Neuronal stem cell (in vitro differentiated cells): Measurements from ENCODE around the gene AHR.

Source experiments
- DNase-seq: peaks from one replicate; pipeline ENCODE4 v3.0.0-alpha.2; 2013; ENCODE audit warnings: low spot score
- H2AFZ ChIP-seq: one replicate; pipeline ENCODE4 v1.6.1; 2013; ENCODE audit warnings: mild to moderate bottlenecking, low read length, inconsistent platforms
- H2AK5ac ChIP-seq: 2 replicates; pipeline ENCODE4 v1.6.1; 2013; ENCODE audit warnings: low read depth, mild to moderate bottlenecking, inconsistent platforms, low read length, moderate library complexity, mixed read lengths
- H2BK120ac ChIP-seq: 2 replicates; pipeline ENCODE4 v1.6.1; 2013; ENCODE audit warnings: low read depth, mild to moderate bottlenecking, inconsistent platforms, low read length, moderate library complexity, mixed read lengths
- H2BK12ac ChIP-seq: one replicate; pipeline ENCODE4 v1.6.1; 2013; ENCODE audit warnings: low read length, inconsistent platforms
- H2BK15ac ChIP-seq: 2 replicates; pipeline ENCODE4 v1.6.1; 2013; ENCODE audit warnings: mild to moderate bottlenecking, low read length, inconsistent platforms, mixed read lengths
- H2BK5ac ChIP-seq: one replicate; pipeline ENCODE4 v1.6.1; 2013; ENCODE audit warnings: inconsistent platforms, mild to moderate bottlenecking, low read length, moderate library complexity
- H3K14ac ChIP-seq: one replicate; pipeline ENCODE4 v1.6.1; 2013; ENCODE audit warnings: low read length, inconsistent platforms
- H3K18ac ChIP-seq: 2 replicates; pipeline ENCODE4 v1.6.1; 2013; ENCODE audit warnings: low read length, inconsistent platforms
- H3K23ac ChIP-seq: 2 replicates; pipeline ENCODE4 v1.6.1; 2013; ENCODE audit warnings: low read depth, mild to moderate bottlenecking, mixed read lengths, low read length, inconsistent platforms; ENCODE audit not compliant: poor library complexity
- H3K27ac ChIP-seq: replicated peaks from 3 replicates; pipeline ENCODE4 v1.5.1; 2013; ENCODE audit warnings: low read length, inconsistent platforms
- H3K27me3 ChIP-seq, 3 experiments: 2 replicates each; pipeline ENCODE4 v1.6.1; 2013; ENCODE audit warnings: low read length in 3 of 3, mild to moderate bottlenecking in 2 of 3, inconsistent platforms in 1 of 3, low read depth in 1 of 3, mixed read lengths in 1 of 3, moderate library complexity in 1 of 3; ENCODE audit not compliant: control insufficient read depth in 3 of 3, insufficient read depth in 3 of 3
- H3K36me3 ChIP-seq, 2 donors: replicated peaks in 1 of 2; 2 replicates each; pipeline ENCODE4 v1.6.1; 2013; ENCODE audit warnings: low read length in 2 of 2; ENCODE audit not compliant: control insufficient read depth in 2 of 2, insufficient read depth in 2 of 2
- H3K4ac ChIP-seq: 2 replicates; pipeline ENCODE4 v1.6.1; 2013; ENCODE audit warnings: inconsistent platforms, mild to moderate bottlenecking, low read length, moderate library complexity
- H3K4me1 ChIP-seq, 2 donors: 1 replicate in 1 of 2; 2 replicates in 1 of 2; pipeline ENCODE4 v1.6.1; 2013; ENCODE audit warnings: low read length in 2 of 2, low read depth in 1 of 2; ENCODE audit not compliant: control insufficient read depth in 2 of 2, insufficient read depth in 1 of 2
- H3K4me2 ChIP-seq: one replicate; pipeline ENCODE4 v1.6.1; 2013; ENCODE audit warnings: mild to moderate bottlenecking, low read length, inconsistent platforms; ENCODE audit not compliant: insufficient read depth, poor library complexity, severe bottlenecking
- H3K4me3 ChIP-seq, 2 donors: 2 replicates each; pipeline ENCODE4 v1.5.1; 2013; ENCODE audit warnings: low read length in 2 of 2, mild to moderate bottlenecking in 2 of 2, inconsistent platforms in 1 of 2, moderate library complexity in 1 of 2
- H3K79me1 ChIP-seq: one replicate; pipeline ENCODE4 v1.6.1; 2013; ENCODE audit warnings: low read depth, mild to moderate bottlenecking, inconsistent platforms, low read length, moderate library complexity
- H3K9ac ChIP-seq: one replicate; pipeline ENCODE4 v1.6.1; 2013; ENCODE audit warnings: mild to moderate bottlenecking, low read depth, low read length, inconsistent platforms; ENCODE audit not compliant: poor library complexity
- H3K9me3 ChIP-seq, 2 donors: replicated peaks in 1 of 2; 2 replicates each; pipeline versions ENCODE3 to v1.6.1; 2013; ENCODE audit warnings: low read length in 2 of 2, mild to moderate bottlenecking in 2 of 2, inconsistent platforms in 1 of 2, low read depth in 1 of 2, mixed read lengths in 1 of 2, moderate library complexity in 1 of 2; ENCODE audit not compliant: control insufficient read depth in 2 of 2, insufficient read depth in 1 of 2
- H4K8ac ChIP-seq: one replicate; pipeline ENCODE4 v1.6.1; 2013; ENCODE audit warnings: low read depth, mild to moderate bottlenecking, inconsistent platforms, low read length, moderate library complexity
- H4K91ac ChIP-seq: one replicate; pipeline ENCODE4 v1.6.1; 2013; ENCODE audit warnings: low read length, low read depth, mild to moderate bottlenecking, inconsistent platforms; ENCODE audit not compliant: poor library complexity
- WGBS, 2 donors: extraction: QIAGEN DNeasy Blood & Tissue Kit; methylation state at CpG; one replicate each; pipeline ENCODE4 v1.1.7; 2013; ENCODE audit warnings: missing lambda C conversion rate in 2 of 2, mixed read lengths in 1 of 2; ENCODE audit not compliant: insufficient read length in 2 of 2, insufficient replicate concordance in 1 of 2; ENCODE audit errors: extremely low coverage in 2 of 2; 5-methylcytosine and 5-hydroxymethylcytosine counted together

Gene AHR

GRCh38 chr7:17313194-17313593 lies 14.7 kb downstream of the AHR start:
- H2BK15ac ChIP-seq, result no peak overlapping the region
- H4K91ac ChIP-seq, result no peak overlapping the region
- H3K79me1 ChIP-seq, result no peaks in the 10 kb centered on the region
- no peak for DNase-seq
- no peak overlapping the region for H2AK5ac ChIP-seq
- no peaks in the 10 kb centered on the region for H3K9me3 ChIP-seq
- H3K9ac ChIP-seq, result no peak overlapping the region
- H3K4me2 ChIP-seq, result no peak overlapping the region
- H3K14ac ChIP-seq, result no peak overlapping the region
- no peak overlapping the region for H3K4ac ChIP-seq
- peaks cover 0 to 7% of the 10 kb centered on the region in 2 donors for H3K36me3 ChIP-seq
- H2BK5ac ChIP-seq, result no peak overlapping the region
- H3K4me1 ChIP-seq, result no peaks in the 10 kb centered on the region
- H3K4me3 ChIP-seq, result no peak overlapping the region
- no peak overlapping the region for H2BK120ac ChIP-seq
- H4K8ac ChIP-seq, result no peak overlapping the region
- H3K23ac ChIP-seq, result no peak overlapping the region
- no peak overlapping the region for H3K27ac ChIP-seq
- H2AFZ ChIP-seq, result no peak overlapping the region
- H3K27me3 ChIP-seq, result no peaks in the 10 kb centered on the region
- WGBS, 2 donors, result no CpG with 5 or more reads among the region's 5 CpGs
- no peak overlapping the region for H2BK12ac ChIP-seq
- H3K18ac ChIP-seq, result no peak overlapping the region

GRCh38 chr7:17315974-17316373 lies 17.5 kb downstream of the AHR start:
- Histone ChIP-seq H3K18ac (no peak overlapping the region), H2AFZ (no peak overlapping the region), H3K79me1 (no peaks in the 10 kb centered on the region), H3K27me3 (no peaks in the 10 kb centered on the region), H3K14ac (no peak overlapping the region), H3K4me2 (no peak overlapping the region), H3K36me3 (peaks cover 0 to 5% of the 10 kb centered on the region in 2 donors), H2BK15ac (no peak overlapping the region), H2AK5ac (no peak overlapping the region), H3K4ac (no peak overlapping the region), H3K23ac (no peak overlapping the region), H4K8ac (no peak overlapping the region), H2BK5ac (no peak overlapping the region), H3K27ac (no peak overlapping the region), H2BK120ac (no peak overlapping the region), H4K91ac (no peak overlapping the region), H3K9ac (no peak overlapping the region), H3K4me1 (peaks cover 0 to 4% of the 10 kb centered on the region in 2 donors), H2BK12ac (no peak overlapping the region), H3K4me3 (no peak overlapping the region), H3K9me3 (no peaks in the 10 kb centered on the region)
- DNase-seq, result no peak

- no peak overlapping the region for H3K27ac ChIP-seq
Observed at GRCh38 chr7:17318146-17318545, 19.7 kb downstream of the AHR start.

GRCh38 chr7:17319164-17320101 lies 21.0 kb downstream of the AHR start:
- no peak overlapping the region for H2BK5ac ChIP-seq
- DNase-seq, result no peak

More at GRCh38 chr7:17318146-17318545, 19.7 kb downstream of the AHR start:
- Histone ChIP-seq H2BK15ac (no peak overlapping the region), H4K91ac (no peak overlapping the region), H3K18ac (no peak overlapping the region), H3K27me3 (no peaks in the 10 kb centered on the region), H3K23ac (no peak overlapping the region), H3K4ac (no peak overlapping the region), H2BK12ac (no peak overlapping the region), H3K9me3 (no peaks in the 10 kb centered on the region), H3K36me3 (peaks cover 0 to 8% of the 10 kb centered on the region in 2 donors), H3K4me1 (peaks cover 0 to 4% of the 10 kb centered on the region in 2 donors), H3K14ac (no peak overlapping the region), H4K8ac (no peak overlapping the region), H2AK5ac (no peak overlapping the region), H3K4me3 (no peak overlapping the region), H3K9ac (no peak overlapping the region), H2BK120ac (no peak overlapping the region), H2AFZ (no peak overlapping the region), H2BK5ac (no peak overlapping the region), H3K4me2 (no peak overlapping the region), H3K79me1 (no peaks in the 10 kb centered on the region)
- no CpG with 5 or more reads among the region's 3 CpGs for WGBS, 2 donors
- no peak for DNase-seq

More at GRCh38 chr7:17319164-17320101, 21.0 kb downstream of the AHR start:
- no peak overlapping the region for H3K4me2 ChIP-seq
- no peak overlapping the region for H3K18ac ChIP-seq
- no peak overlapping the region for H3K4me3 ChIP-seq
- H4K8ac ChIP-seq, result no peak overlapping the region
- peaks cover 0 to 19% of the 10 kb centered on the region in 2 donors for H3K36me3 ChIP-seq
- no peak overlapping the region for H2BK12ac ChIP-seq
- no CpG with 5 or more reads among the region's 4 CpGs for WGBS, 2 donors
- H2BK120ac ChIP-seq, result no peak overlapping the region
- H3K9ac ChIP-seq, result no peak overlapping the region
- H3K27me3 ChIP-seq, result no peaks in the 10 kb centered on the region
- no peaks in the 10 kb centered on the region for H3K9me3 ChIP-seq
- no peak overlapping the region for H4K91ac ChIP-seq
- no peak overlapping the region for H3K14ac ChIP-seq
- H3K23ac ChIP-seq, result no peak overlapping the region
- H3K4me1 ChIP-seq, result peaks cover 0 to 4% of the 10 kb centered on the region in 2 donors
- H2BK15ac ChIP-seq, result no peak overlapping the region
- no peak overlapping the region for H2AK5ac ChIP-seq
- H2AFZ ChIP-seq, result no peak overlapping the region
- H3K27ac ChIP-seq, result no peak overlapping the region
- H3K4ac ChIP-seq, result no peak overlapping the region
- no peaks in the 10 kb centered on the region for H3K79me1 ChIP-seq
